SK-N-SH (cell line): ENCODE data around the gene DCX. TPM values are rescaled to one million over a fixed set of nuclear protein-coding genes. Genes with fewer than 3 reads are reported as not detected.
"Not testable (repeated sequence)": the region's sequence is repeated elsewhere in the genome, so short reads cannot be mapped to it uniquely, and the experiment has no call there.

Experiments used
- CTCF ChIA-PET: fragments of 300-600, 350-600 bp; formaldehyde crosslinking; extraction: SDS; loops from one replicate; lab custom pipeline; 2021; lab: Yijun Ruan, JAX
- POLR2A ChIA-PET: fragments of 350-600 bp; sonication (Branson Sonifier 250); formaldehyde crosslinking; extraction: SDS; loops from one replicate; lab custom pipeline; 2020; ENCODE audit warnings: antibody characterized with exemption, inconsistent platforms; lab: Yijun Ruan, JAX
- DNase-seq: peaks from one replicate; pipeline ENCODE4 v3.0.0; 2012
- H2AFZ ChIP-seq: fragments of 200-600 bp; sonication (generic); 2 replicates; pipeline ENCODE4 v1.8.1; 2016; ENCODE audit warnings: antibody characterized with exemption, mild to moderate bottlenecking, low read depth
- H3F3A ChIP-seq: fragments of 200-600 bp; sonication (generic); replicated peaks from 2 replicates; pipeline ENCODE3; 2016; ENCODE audit warnings: antibody characterized with exemption, mild to moderate bottlenecking; ENCODE audit not compliant: insufficient read depth
- H3K27ac ChIP-seq, 2 experiments: fragments of 200-500 bp in 1 of 2; fragments of 200-600 bp in 1 of 2; sonication (Bioruptor generic) in 1 of 2; sonication (generic), shearing (Covaris generic) in 1 of 2; 2 replicates each; pipeline versions ENCODE4 v1.5.1 to v1.6.1; 2014 to 2016; ENCODE audit warnings: low read depth in 2 of 2, inconsistent platforms in 1 of 2, low read length in 1 of 2, mild to moderate bottlenecking in 1 of 2, mixed read lengths in 1 of 2
- H3K27me3 ChIP-seq: fragments of 200-600 bp; sonication (generic), shearing (Covaris generic); 2 replicates; pipeline ENCODE4 v1.6.1; 2016; ENCODE audit warnings: mixed run types; ENCODE audit not compliant: insufficient read depth
- H3K36me3 ChIP-seq, 2 experiments: fragments of 200-500 bp in 1 of 2; fragments of 200-600 bp in 1 of 2; sonication (Bioruptor generic) in 1 of 2; sonication (generic) in 1 of 2; replicated peaks in 1 of 2; 2 replicates each; pipeline versions ENCODE3 to v1.5.1; 2014 to 2016; ENCODE audit warnings: low read length in 1 of 2, mild to moderate bottlenecking in 1 of 2; ENCODE audit not compliant: insufficient read depth in 2 of 2, control insufficient read depth in 1 of 2
- H3K4me1 ChIP-seq, 2 experiments: fragments of 200-500 bp in 1 of 2; fragments of 200-600 bp in 1 of 2; sonication (Bioruptor generic) in 1 of 2; sonication (generic), shearing (Covaris generic) in 1 of 2; 2 replicates each; pipeline versions ENCODE4 v1.5.1 to v1.6.1; 2014 to 2016; ENCODE audit warnings: low read depth in 1 of 2, low read length in 1 of 2, mixed run types in 1 of 2; ENCODE audit not compliant: insufficient read depth in 2 of 2, control insufficient read depth in 1 of 2
- H3K4me2 ChIP-seq: fragments of 200-600 bp; sonication (generic), shearing (Covaris generic); 2 replicates; pipeline ENCODE4 v1.6.1; 2017; ENCODE audit warnings: mixed run types
- H3K4me3 ChIP-seq, 2 experiments: fragments of 200-500 bp in 1 of 2; fragments of 200-600 bp in 1 of 2; sonication (Bioruptor generic) in 1 of 2; sonication (generic), shearing (Covaris generic) in 1 of 2; 2 replicates each; pipeline versions ENCODE4 v1.5.1 to v1.8.1; 2014 to 2016; ENCODE audit warnings: low read depth in 2 of 2, inconsistent platforms in 1 of 2, low read length in 1 of 2, mild to moderate bottlenecking in 1 of 2, mixed read lengths in 1 of 2, moderate library complexity in 1 of 2
- H3K79me2 ChIP-seq: fragments of 200-600 bp; sonication (generic); 2 replicates; pipeline ENCODE4 v1.8.1; 2017; ENCODE audit warnings: mild to moderate bottlenecking; ENCODE audit not compliant: insufficient read depth
- H3K9ac ChIP-seq: fragments of 200-600 bp; sonication (generic); 2 replicates; pipeline ENCODE4 v1.6.1; 2017; ENCODE audit warnings: mixed run types
- H3K9me2 ChIP-seq: fragments of 200-600 bp; sonication (generic); 2 replicates; pipeline ENCODE4 v1.6.1; 2017; ENCODE audit warnings: mixed run types
- H3K9me3 ChIP-seq: fragments of 200-600 bp; sonication (generic); 2 replicates; pipeline ENCODE4 v1.6.1; 2017; ENCODE audit warnings: mixed run types, mild to moderate bottlenecking, moderate library complexity
- H4K20me1 ChIP-seq: fragments of 200-600 bp; sonication (generic); 2 replicates; pipeline ENCODE4 v1.6.1; 2017; ENCODE audit warnings: mild to moderate bottlenecking, mixed run types; ENCODE audit not compliant: insufficient read depth
- EP300 ChIP-seq, 2 experiments: IDR thresholded peaks; 2 replicates each; pipeline versions ENCODE4 v1.4.0 to v1.6.1; 2012; ENCODE audit warnings: borderline replicate concordance in 1 of 2, low read depth in 1 of 2, low read length in 1 of 2
- EZH2phosphoT487 ChIP-seq: fragments of 200-600 bp; sonication (generic); IDR thresholded peaks from 2 replicates; pipeline ENCODE4 v1.6.1; 2017; ENCODE audit warnings: low read depth, mixed run types, mild to moderate bottlenecking, antibody characterized with exemption, moderate library complexity, borderline replicate concordance
- FOXJ3 ChIP-seq: sonication (generic); formaldehyde crosslinking; IDR thresholded peaks from 2 replicates; pipeline ENCODE4 v1.5.1; 2020; ENCODE audit warnings: mild to moderate bottlenecking, missing genetic modification reagents
- GATA2 ChIP-seq: sonication (generic); formaldehyde crosslinking; IDR thresholded peaks from 2 replicates; pipeline ENCODE4 v1.5.0; 2020; ENCODE audit warnings: mild to moderate bottlenecking, missing genetic modification reagents
- NFIC ChIP-seq: IDR thresholded peaks from 2 replicates; pipeline ENCODE4 v1.4.0; 2012; ENCODE audit warnings: borderline replicate concordance
- RCOR1 ChIP-seq: fragments of 150-350 bp; IDR thresholded peaks from 2 replicates; pipeline ENCODE4 v1.6.1; 2017; ENCODE audit warnings: antibody characterized with exemption, low read length
- SIN3A ChIP-seq: IDR thresholded peaks from 2 replicates; pipeline ENCODE4 v1.6.1; 2012; ENCODE audit warnings: low read depth, mild to moderate bottlenecking, low read length, moderate library complexity, borderline replicate concordance
- YY1 ChIP-seq: IDR thresholded peaks from 2 replicates; pipeline ENCODE4 v1.4.0; 2012; ENCODE audit warnings: low read depth, mild to moderate bottlenecking
- WGBS: methylation state at CpG from one replicate; pipeline ENCODE4 v1.1.6; 2017; ENCODE audit warnings: low lambda C conversion rate; 5-methylcytosine and 5-hydroxymethylcytosine counted together
- polyA plus RNA-seq, 3 experiments: library from polyadenylated mRNA; depleted of rRNA; stranded (reverse); fragments of >200 nt; gene quantifications; 2 replicates each; pipeline ENCODE4 v1.2.3, GENCODE V29; 2012
- TF ChIP-seq, protein P1 (sequence below): fragments of 150-350 bp; IDR thresholded peaks from 2 replicates; pipeline ENCODE4 v1.6.1; 2016; ENCODE audit warnings: mild to moderate bottlenecking, low read depth, low read length
- TF ChIP-seq, protein P2 (sequence below): fragments of 150-350 bp; IDR thresholded peaks from 2 replicates; pipeline ENCODE4 v1.6.1; 2017; ENCODE audit warnings: antibody characterized with exemption, low read length, low read depth, borderline replicate concordance
- TF ChIP-seq, protein P3 (sequence below): IDR thresholded peaks from 2 replicates; pipeline ENCODE4 v1.6.1; 2012; ENCODE audit warnings: mild to moderate bottlenecking, low read depth, low read length, moderate library complexity

Gene DCX
- polyA plus RNA-seq, 1 of the 3 experiments (the other 2 are of a cell fraction), result 0.26 TPM

DNA sequence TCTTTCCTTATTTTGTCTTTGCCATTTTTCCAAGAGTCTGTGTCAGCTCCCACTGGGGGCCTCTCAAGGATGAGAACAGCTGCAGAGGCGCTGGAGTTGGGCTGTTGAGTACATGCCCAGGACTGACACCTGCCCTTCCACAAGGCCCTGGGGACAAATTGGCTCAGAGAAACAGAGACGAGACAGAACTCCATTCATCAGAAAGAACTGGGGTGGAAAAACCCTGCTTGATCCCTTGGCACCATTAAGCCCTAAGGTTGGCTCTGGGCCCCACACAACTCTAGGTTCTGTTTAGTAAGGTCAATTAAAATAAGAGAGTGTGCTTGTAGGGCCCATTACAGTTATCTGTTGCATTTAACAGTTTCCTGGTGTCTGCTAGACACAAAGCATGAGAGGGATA, 63.6 kb downstream of the DCX start:
- WGBS, result 7% methylated on average over 2 of the region's 2 CpGs
- Histone ChIP-seq H3K4me2 (no peak overlapping the region), H3K79me2 (no peaks in the 10 kb centered on the region), H3K4me3 (no peak overlapping the region), H2AFZ (no peak overlapping the region), H3K27ac (no peak overlapping the region), H3K27me3 (no peaks in the 10 kb centered on the region), H3K36me3 (no peaks in the 10 kb centered on the region), H3K4me1 (peaks cover 0 to 6% of the 10 kb centered on the region in 2 experiments; a peak in 1 of 4 replicates), H4K20me1 (no peaks in the 10 kb centered on the region), H3K9ac (no peak overlapping the region), H3F3A (no peaks in the 10 kb centered on the region), H3K9me2 (no peaks in the 10 kb centered on the region), H3K9me3 (no peaks in the 10 kb centered on the region)
- no peak for DNase-seq
- TF ChIP-seq RCOR1, result no peak
- TF ChIP-seq, protein P1, sequence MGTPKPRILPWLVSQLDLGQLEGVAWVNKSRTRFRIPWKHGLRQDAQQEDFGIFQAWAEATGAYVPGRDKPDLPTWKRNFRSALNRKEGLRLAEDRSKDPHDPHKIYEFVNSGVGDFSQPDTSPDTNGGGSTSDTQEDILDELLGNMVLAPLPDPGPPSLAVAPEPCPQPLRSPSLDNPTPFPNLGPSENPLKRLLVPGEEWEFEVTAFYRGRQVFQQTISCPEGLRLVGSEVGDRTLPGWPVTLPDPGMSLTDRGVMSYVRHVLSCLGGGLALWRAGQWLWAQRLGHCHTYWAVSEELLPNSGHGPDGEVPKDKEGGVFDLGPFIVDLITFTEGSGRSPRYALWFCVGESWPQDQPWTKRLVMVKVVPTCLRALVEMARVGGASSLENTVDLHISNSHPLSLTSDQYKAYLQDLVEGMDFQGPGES, result no peak
- TF ChIP-seq FOXJ3 (CRISPR knock-in tag), result no peak
- TF ChIP-seq GATA2 (CRISPR knock-in tag), result no peak
- TF ChIP-seq, protein P2, sequence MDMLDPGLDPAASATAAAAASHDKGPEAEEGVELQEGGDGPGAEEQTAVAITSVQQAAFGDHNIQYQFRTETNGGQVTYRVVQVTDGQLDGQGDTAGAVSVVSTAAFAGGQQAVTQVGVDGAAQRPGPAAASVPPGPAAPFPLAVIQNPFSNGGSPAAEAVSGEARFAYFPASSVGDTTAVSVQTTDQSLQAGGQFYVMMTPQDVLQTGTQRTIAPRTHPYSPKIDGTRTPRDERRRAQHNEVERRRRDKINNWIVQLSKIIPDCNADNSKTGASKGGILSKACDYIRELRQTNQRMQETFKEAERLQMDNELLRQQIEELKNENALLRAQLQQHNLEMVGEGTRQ, result no peak
- TF ChIP-seq NFIC, result no peak
- TF ChIP-seq YY1, result no peak
- TF ChIP-seq, protein P3, sequence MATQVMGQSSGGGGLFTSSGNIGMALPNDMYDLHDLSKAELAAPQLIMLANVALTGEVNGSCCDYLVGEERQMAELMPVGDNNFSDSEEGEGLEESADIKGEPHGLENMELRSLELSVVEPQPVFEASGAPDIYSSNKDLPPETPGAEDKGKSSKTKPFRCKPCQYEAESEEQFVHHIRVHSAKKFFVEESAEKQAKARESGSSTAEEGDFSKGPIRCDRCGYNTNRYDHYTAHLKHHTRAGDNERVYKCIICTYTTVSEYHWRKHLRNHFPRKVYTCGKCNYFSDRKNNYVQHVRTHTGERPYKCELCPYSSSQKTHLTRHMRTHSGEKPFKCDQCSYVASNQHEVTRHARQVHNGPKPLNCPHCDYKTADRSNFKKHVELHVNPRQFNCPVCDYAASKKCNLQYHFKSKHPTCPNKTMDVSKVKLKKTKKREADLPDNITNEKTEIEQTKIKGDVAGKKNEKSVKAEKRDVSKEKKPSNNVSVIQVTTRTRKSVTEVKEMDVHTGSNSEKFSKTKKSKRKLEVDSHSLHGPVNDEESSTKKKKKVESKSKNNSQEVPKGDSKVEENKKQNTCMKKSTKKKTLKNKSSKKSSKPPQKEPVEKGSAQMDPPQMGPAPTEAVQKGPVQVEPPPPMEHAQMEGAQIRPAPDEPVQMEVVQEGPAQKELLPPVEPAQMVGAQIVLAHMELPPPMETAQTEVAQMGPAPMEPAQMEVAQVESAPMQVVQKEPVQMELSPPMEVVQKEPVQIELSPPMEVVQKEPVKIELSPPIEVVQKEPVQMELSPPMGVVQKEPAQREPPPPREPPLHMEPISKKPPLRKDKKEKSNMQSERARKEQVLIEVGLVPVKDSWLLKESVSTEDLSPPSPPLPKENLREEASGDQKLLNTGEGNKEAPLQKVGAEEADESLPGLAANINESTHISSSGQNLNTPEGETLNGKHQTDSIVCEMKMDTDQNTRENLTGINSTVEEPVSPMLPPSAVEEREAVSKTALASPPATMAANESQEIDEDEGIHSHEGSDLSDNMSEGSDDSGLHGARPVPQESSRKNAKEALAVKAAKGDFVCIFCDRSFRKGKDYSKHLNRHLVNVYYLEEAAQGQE, result no peak
- TF ChIP-seq EZH2phosphoT487, result no peak
- TF ChIP-seq SIN3A, result no peak
- TF ChIP-seq EP300 (IDR thresholded peaks at IDR 0.05; ENCODE audit: borderline replicate concordance in 1 of 2, low read depth in 1 of 2, low read length in 1 of 2), result no peak
- ChIA-PET CTCF (no interaction called here), POLR2A (no interaction called here)

DNA sequence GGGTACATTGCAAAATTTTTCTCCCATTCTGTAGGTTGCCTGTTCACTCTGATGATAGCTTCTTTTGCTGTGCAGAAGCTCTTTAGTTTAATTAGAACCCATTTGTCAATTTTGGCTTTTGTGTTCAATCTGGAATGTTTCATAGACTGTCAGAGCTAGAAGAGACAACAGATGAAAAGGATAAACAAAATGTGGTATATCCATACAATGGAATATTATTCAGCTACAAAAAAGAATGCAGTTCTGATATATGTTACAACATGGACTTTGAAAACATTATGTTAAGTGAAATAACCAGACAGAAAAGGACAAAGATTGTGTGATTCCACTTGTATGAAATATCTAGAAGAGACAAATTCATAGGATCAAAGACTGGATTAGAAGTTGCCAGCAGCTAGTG, 65.8 kb downstream of the DCX start:
- H2AFZ ChIP-seq, H3K79me2 ChIP-seq, H3K4me1 ChIP-seq, H3K4me2 ChIP-seq, H3K9me3 ChIP-seq, H3K36me3 ChIP-seq, H3F3A ChIP-seq, H3K27me3 ChIP-seq, POLR2A ChIA-PET, H3K9ac ChIP-seq, H3K4me3 ChIP-seq, H4K20me1 ChIP-seq, CTCF ChIA-PET, DNase-seq, H3K9me2 ChIP-seq, H3K27ac ChIP-seq: not testable (repeated sequence)
